GM12878 (cell line): ENCODE measurements around the gene TRIM22. TPM values are rescaled to one million over a fixed set of nuclear protein-coding genes. Genes with fewer than 3 reads are reported as not detected.

ENCODE experiments used
- ATAC-seq: fragments of 200-7000 bp; cut with Tn5 transposase; 3 replicates; pipeline ENCODE4 v1.9.1; 2020; ENCODE audit warnings: mild to moderate bottlenecking, moderate library complexity
- BruUV-seq: library from RNA; stranded (reverse); fragments of 400-500 nt; replicated peaks from 2 replicates; lab custom pipeline; 2021; lab: Mats Ljungman, UMichigan
- CTCF ChIA-PET: fragments of 300-600 bp; sonication (Branson Sonifier 250); formaldehyde crosslinking; extraction: SDS; loops from one replicate; lab custom pipeline; 2021; ENCODE audit warnings: inconsistent platforms; lab: Yijun Ruan, JAX
- POLR2A ChIA-PET: fragments of 350-600 bp; formaldehyde crosslinking; extraction: SDS; loops from one replicate; lab custom pipeline; 2021; ENCODE audit warnings: inconsistent platforms; lab: Charles Lee
- RAD21 ChIA-PET: fragments of 300-600 bp; sonication (Branson Sonifier 250); formaldehyde crosslinking; loops from one replicate; lab custom pipeline; 2023; ENCODE audit warnings: antibody characterized with exemption; ENCODE audit not compliant: unreplicated experiment; lab: Charles Lee
- SMC1A ChIA-PET: fragments of 300-600 bp; sonication (Branson Sonifier 250); formaldehyde crosslinking; loops from one replicate; lab custom pipeline; 2023; ENCODE audit not compliant: unreplicated experiment, uncharacterized antibody; lab: Charles Lee
- DNase-seq: peaks from one replicate; pipeline ENCODE4 v3.0.0-alpha.2; 2011; ENCODE audit warnings: low read depth, low spot score
- FAIRE-seq: peaks from 3 replicates; lab custom pipeline; 2011; peaks lifted over from hg19 to GRCh38; lab: Jason Lieb, UNC
- H2AFZ ChIP-seq: 2 replicates; pipeline ENCODE4 v1.6.0; 2011; ENCODE audit warnings: low read depth, low read length, control low read depth; ENCODE audit not compliant: control insufficient read depth
- H3K27ac ChIP-seq: 2 replicates; pipeline ENCODE4 v1.5.1; 2011; ENCODE audit warnings: control low read depth; ENCODE audit not compliant: control insufficient read depth, insufficient read depth
- H3K27me3 ChIP-seq, 2 experiments: replicated peaks in 1 of 2; 2 replicates each; pipeline versions ENCODE4 v1.6.0 to v1.6.1; 2011; ENCODE audit warnings: low read length in 1 of 2; ENCODE audit not compliant: control insufficient read depth in 2 of 2, insufficient read depth in 2 of 2
- H3K36me3 ChIP-seq, 2 experiments: 2 replicates each; pipeline ENCODE4 v1.5.1; 2011; ENCODE audit warnings: low read length in 1 of 2; ENCODE audit not compliant: control insufficient read depth in 2 of 2, insufficient read depth in 2 of 2
- H3K4me1 ChIP-seq: 2 replicates; pipeline ENCODE4 v1.6.1; 2011; ENCODE audit warnings: mild to moderate bottlenecking, low read length, moderate library complexity, mixed read lengths; ENCODE audit not compliant: control insufficient read depth, insufficient read depth
- H3K4me2 ChIP-seq: 2 replicates; pipeline ENCODE4 v1.6.0; 2011; ENCODE audit warnings: control low read depth; ENCODE audit not compliant: control insufficient read depth, insufficient read depth
- H3K4me3 ChIP-seq: fragments of 200-600 bp; sonication (generic); 2 replicates; pipeline ENCODE4 v1.5.1; 2016
- H3K79me2 ChIP-seq: 2 replicates; pipeline ENCODE4 v1.6.0; 2011; ENCODE audit warnings: low read length; ENCODE audit not compliant: control insufficient read depth, insufficient read depth
- H3K9ac ChIP-seq: 2 replicates; pipeline ENCODE4 v1.8.0; 2011; ENCODE audit warnings: low read length, control low read depth, mixed read lengths; ENCODE audit not compliant: control insufficient read depth, insufficient read depth
- H3K9me3 ChIP-seq: replicated peaks from 3 replicates; pipeline ENCODE4 v1.5.1; 2011; ENCODE audit warnings: mild to moderate bottlenecking, low read length; ENCODE audit not compliant: control insufficient read depth, insufficient read depth
- H4K20me1 ChIP-seq: 2 replicates; pipeline ENCODE4 v1.6.0; 2011; ENCODE audit not compliant: control insufficient read depth, insufficient read depth
- HSF1 ChIP-seq: fragments of 150-350 bp; IDR thresholded peaks from 2 replicates; pipeline ENCODE4 v1.6.1; 2014; ENCODE audit warnings: mild to moderate bottlenecking, low read depth, low read length
- LARP7 ChIP-seq: fragments of 450-650 bp; IDR thresholded peaks from 2 replicates; pipeline ENCODE4 v1.6.1; 2017; ENCODE audit warnings: mild to moderate bottlenecking
- MXI1 ChIP-seq: fragments of 150-350 bp; IDR thresholded peaks from 2 replicates; pipeline ENCODE4 v1.6.1; 2011; ENCODE audit warnings: low read depth, mild to moderate bottlenecking, inconsistent platforms, low read length, improper control_type of control experiment
- WGBS: methylation state at CpG from one replicate; pipeline ENCODE4 v1.1.6; 2016; ENCODE audit warnings: low lambda C conversion rate; ENCODE audit not compliant: insufficient replicate concordance, insufficient coverage; ENCODE audit errors: missing lambda C conversion rate; 5-methylcytosine and 5-hydroxymethylcytosine counted together
- in situ Hi-C: fragments of 300-500 bp; cut with MboI; formaldehyde crosslinking; loops from 9 replicates; pipeline ENCODE4 v1.14.3; 2018; ENCODE audit warnings: mixed read lengths
- intact Hi-C: fragments of 100-400 bp; cut with micrococcal nuclease; formaldehyde crosslinking; loops from one replicate; pipeline ENCODE4 v1.14.2; 2022; ENCODE audit not compliant: unreplicated experiment
- polyA plus RNA-seq, 11 experiments: library from polyadenylated mRNA; depleted of rRNA in 4 of 11; unstranded in 6 of 11; stranded (reverse) in 5 of 11; fragments of >200 nt; fragmentation: Nextera tagmentation in 4 of 11; fragmentation: Illumina TruSeq in 1 of 11; extraction: Ambion mirVana in 4 of 11; extraction: Trizol in 1 of 11; gene quantifications; 1 replicate in 1 of 11; 2 replicates in 10 of 11; pipeline versions ENCODE4 v1.2.1 to v1.2.3, GENCODE V29; 2011 to 2016; ENCODE audit warnings: inconsistent platforms in 2 of 11, missing spikeins in 2 of 11, low read depth in 1 of 11
- total RNA-seq, 4 experiments: library from RNA; depleted of rRNA in 3 of 4; stranded (reverse); fragments of >200 nt in 3 of 4; fragmentation: Illumina TruSeq in 1 of 4; extraction: Trizol in 1 of 4; gene quantifications; 2 replicates each; pipeline versions ENCODE4 v1.2.1 to v1.2.3, GENCODE V29; 2013 to 2021

TRIM22 gene
- total and polyA plus RNA-seq, 10 of the 15 experiments (the other 5 are each of a cell fraction or from before 2014, with no cell fraction given), result 116 to 485 (median 204) TPM

DNA sequence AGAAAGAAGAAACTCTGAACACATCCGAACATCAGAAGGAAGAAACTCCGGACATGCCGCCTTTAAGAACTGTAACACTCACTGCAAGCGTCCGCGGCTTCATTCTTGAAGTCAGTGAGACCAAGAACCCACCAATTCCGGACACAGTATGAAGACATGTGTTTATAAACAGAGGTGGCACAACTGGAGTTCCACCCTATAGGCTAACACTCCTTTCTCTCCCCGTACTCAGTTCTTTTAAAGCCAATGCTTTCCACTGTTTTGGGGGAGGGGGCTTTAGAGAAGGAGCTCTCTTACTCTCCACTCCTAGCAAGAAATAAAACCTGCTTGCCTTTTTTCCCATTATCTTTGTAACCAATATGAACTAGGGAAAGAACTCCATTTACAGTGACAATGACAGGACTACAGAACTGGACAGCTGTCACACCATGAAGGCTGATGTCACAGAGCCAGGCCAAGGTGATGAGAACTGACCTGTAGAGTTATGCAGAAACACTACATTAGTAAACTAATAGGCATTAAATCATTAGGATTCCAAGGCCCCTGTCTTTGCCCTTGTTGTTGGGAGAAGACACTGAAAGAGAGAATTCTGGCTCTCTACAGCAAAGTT is 5.4 kb upstream of the TRIM22 start:
- Histone ChIP-seq H4K20me1 (no peaks in the 10 kb centered on the region; the same call in 1 of the 2 replicates), H3K4me2 (peak overlapping the region; percentile 77), H3K4me1 (peaks cover 8% of the 10 kb centered on the region), H3K27me3 (no peaks in the 10 kb centered on the region), H3K4me3 (peak overlapping the region; percentile 87), H3K9ac (peak overlapping the region; percentile 78), H3K27ac (peak overlapping the region; percentile 94), H2AFZ (no peak overlapping the region; the same call in 1 of the 2 replicates), H3K36me3 (peaks cover 0 to 11% of the 10 kb centered on the region in 2 experiments; a peak in 2 of 4 replicates), H3K79me2 (peaks cover 32% of the 10 kb centered on the region), H3K9me3 (no peaks in the 10 kb centered on the region; the same call in 2 of the 3 replicates)
- ChIA-PET POLR2A (interaction anchor here (0.6 to 2.9 kb wide), 14 partner anchors 10 to 87 kb away, joined by 3 to 28 read pairs (median 4); no protein-coding TSS in a partner anchor), RAD21 (interaction anchor here (0.7 to 3.4 kb wide), 21 partner anchors 9 to 208 kb away, joined by 3 to 30 read pairs (median 8); partner anchors contain the start of genes OR52N2 and TRIM34), CTCF (interaction anchor here (0.6 to 4.3 kb wide), 31 partner anchors 10 to 208 kb away, joined by 3 to 37 read pairs (median 6); partner anchors contain the start of genes OR52N2, OR56B1 and TRIM34), SMC1A (interaction anchor here (0.7 to 3.8 kb wide), 22 partner anchors 14 to 207 kb away, joined by 3 to 52 read pairs (median 6); partner anchors contain the start of gene TRIM34)
- intact Hi-C loops, result loop anchor here (1.0 to 2.0 kb wide), 2 partner anchors 59 to 124 kb away; partner anchors contain the start of genes OR52N2 and TRIM34
- WGBS, result 50% methylated on average over 6 of the region's 8 CpGs
- DNase-seq (no peak), ATAC-seq (peak; percentile 39), FAIRE-seq (no peak)
- in situ Hi-C loops, result loop anchor here (25.0 kb wide), 2 partner anchors 1822 to 1828 kb away; partner anchors contain the start of genes PPFIBP2 and STIM1
- BruUV-seq, result TSS peak; percentile 98
- TF ChIP-seq HSF1, result no peak
- peak; percentile 9; the same call in 1 of the 2 replicates for TF ChIP-seq MXI1
- no peak for TF ChIP-seq LARP7
